Small intestine (tissue), 7 donors: ENCODE data around the gene YAF2. TPM values are rescaled to one million over a fixed set of nuclear protein-coding genes. Genes with fewer than 3 reads are reported as not detected.

Experiments
- DNase-seq, 2 donors: peaks; one replicate each; pipeline versions ENCODE4 v3.0.0 to v3.0.0-alpha.2; 2013
- FAIRE-seq: peaks from 2 replicates; lab custom pipeline; 2012; peaks lifted over from hg19 to GRCh38; lab: Jason Lieb, UNC
- H3K27ac ChIP-seq, 3 donors: one replicate each; pipeline ENCODE4 v1.5.1; 2013; ENCODE audit warnings: low read length in 2 of 3, mild to moderate bottlenecking in 2 of 3, control low read depth in 1 of 3, inconsistent platforms in 1 of 3, low read depth in 1 of 3, moderate library complexity in 1 of 3
- H3K27me3 ChIP-seq, 3 donors: one replicate each; pipeline ENCODE4 v1.6.1; 2013; ENCODE audit warnings: low read length in 3 of 3, inconsistent platforms in 1 of 3; ENCODE audit not compliant: control insufficient read depth in 3 of 3, insufficient read depth in 3 of 3
- H3K36me3 ChIP-seq, 3 donors: one replicate each; pipeline ENCODE4 v1.6.1; 2013; ENCODE audit warnings: low read length in 3 of 3, inconsistent platforms in 1 of 3, low read depth in 1 of 3, mild to moderate bottlenecking in 1 of 3, moderate library complexity in 1 of 3; ENCODE audit not compliant: control insufficient read depth in 3 of 3, insufficient read depth in 2 of 3
- H3K4me1 ChIP-seq, 3 donors: one replicate each; pipeline ENCODE4 v1.6.1; 2013; ENCODE audit warnings: low read length in 2 of 3, inconsistent platforms in 1 of 3, low read depth in 1 of 3, mild to moderate bottlenecking in 1 of 3, moderate library complexity in 1 of 3; ENCODE audit not compliant: control insufficient read depth in 3 of 3, insufficient read depth in 2 of 3
- H3K4me3 ChIP-seq, 3 donors: one replicate each; pipeline ENCODE4 v1.5.1; 2013; ENCODE audit warnings: low read length in 3 of 3, control low read depth in 1 of 3, inconsistent platforms in 1 of 3, low read depth in 1 of 3, mild to moderate bottlenecking in 1 of 3, moderate library complexity in 1 of 3
- H3K9me3 ChIP-seq, 2 donors: one replicate each; pipeline ENCODE4 v1.6.1; 2013; ENCODE audit warnings: low read depth in 1 of 2, low read length in 1 of 2; ENCODE audit not compliant: control insufficient read depth in 2 of 2, insufficient read depth in 1 of 2
- WGBS, 3 donors: extraction: QIAGEN DNeasy Blood & Tissue Kit; methylation state at CpG; one replicate each; pipeline ENCODE4 v1.1.7; 2013; 5-methylcytosine and 5-hydroxymethylcytosine counted together
- polyA plus RNA-seq, 4 donors: library from polyadenylated mRNA; stranded (reverse) in 3 of 4; unstranded in 1 of 4; fragments of 200-250 nt in 3 of 4; fragments of 120-200 nt in 1 of 4; gene quantifications; one replicate each; pipeline versions ENCODE4 v1.2.1 to v1.2.3, GENCODE V29; 2013
- donor health status: healthy with polysubstance abuse.
- donor health status: control.
- donor health status: control.
- donor health status: Bipolar disorder and iron deficiency.
- donor health status: healthy.

The YAF2 gene
- polyA plus RNA-seq, 4 donors = 8.9 to 96.2 (median 24.8) TPM

DNA sequence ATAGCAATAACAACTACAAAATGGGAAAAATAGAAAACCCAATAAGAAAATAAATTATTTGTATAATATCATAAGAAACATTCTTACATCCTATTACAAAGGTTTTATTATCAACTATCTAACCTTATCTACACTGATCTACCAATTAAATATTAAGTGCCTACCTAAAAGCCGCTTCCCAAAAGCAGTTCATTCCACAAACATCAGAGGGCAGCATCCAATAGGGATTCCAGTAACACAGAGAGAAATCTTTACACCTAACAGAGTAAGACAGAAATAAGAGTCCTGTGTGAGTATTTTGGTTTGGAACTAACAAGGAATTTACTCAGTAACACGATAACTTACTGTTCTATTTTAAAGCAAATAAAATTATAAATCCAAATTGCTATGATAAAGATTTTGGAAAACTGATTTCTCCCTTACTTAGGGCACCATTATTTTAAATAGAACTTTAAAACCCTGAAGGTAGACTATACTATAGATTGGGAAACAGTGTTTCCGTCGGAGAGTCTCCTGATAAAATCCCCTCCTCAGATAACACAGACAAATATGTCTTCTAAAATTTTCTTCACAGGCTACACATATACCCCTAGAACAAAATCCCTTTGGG, 108.3 kb downstream of the YAF2 start:
- Histone ChIP-seq H3K27me3 (no peaks in the 10 kb centered on the region), H3K4me1 (peaks cover 0 to 2% (median 0%) of the 10 kb centered on the region in 3 donors), H3K4me3 (no peak overlapping the region), H3K9me3 (peaks cover 0 to 3% of the 10 kb centered on the region in 2 donors), H3K27ac (no peak overlapping the region), H3K36me3 (no peaks in the 10 kb centered on the region)
- FAIRE-seq (peak; percentile 39), DNase-seq (peak; percentile 59 to 69)
- 35 to 46% (median 42%) methylated on average over 4 of the region's 4 CpGs for WGBS, 3 donors

GRCh38 chr12:42128888-42129287, 109.2 kb downstream of the YAF2 start:
- 32 to 75% (median 55%) methylated on average over 6 of the region's 6 CpGs for WGBS, 3 donors
- FAIRE-seq (no peak), DNase-seq (peak in 1 of 2 donors; percentile 55)
- Histone ChIP-seq H3K27ac (no peak overlapping the region), H3K36me3 (no peaks in the 10 kb centered on the region), H3K4me3 (no peak overlapping the region), H3K27me3 (no peaks in the 10 kb centered on the region), H3K4me1 (peaks cover 0 to 2% (median 0%) of the 10 kb centered on the region in 3 donors), H3K9me3 (peaks cover 0 to 3% of the 10 kb centered on the region in 2 donors)

GRCh38 chr12:42128327-42128726, 109.7 kb downstream of the YAF2 start:
- Histone ChIP-seq H3K27me3 (no peaks in the 10 kb centered on the region), H3K4me1 (peaks cover 0 to 2% (median 0%) of the 10 kb centered on the region in 3 donors), H3K36me3 (no peaks in the 10 kb centered on the region), H3K27ac (no peak overlapping the region), H3K4me3 (no peak overlapping the region), H3K9me3 (peaks cover 0 to 3% of the 10 kb centered on the region in 2 donors)
- no peak for FAIRE-seq
- DNase-seq = peak in 1 of 2 donors; percentile 11
- WGBS, 3 donors = 77 to 86% (median 84%) methylated on average over 3 of the region's 3 CpGs

DNA sequence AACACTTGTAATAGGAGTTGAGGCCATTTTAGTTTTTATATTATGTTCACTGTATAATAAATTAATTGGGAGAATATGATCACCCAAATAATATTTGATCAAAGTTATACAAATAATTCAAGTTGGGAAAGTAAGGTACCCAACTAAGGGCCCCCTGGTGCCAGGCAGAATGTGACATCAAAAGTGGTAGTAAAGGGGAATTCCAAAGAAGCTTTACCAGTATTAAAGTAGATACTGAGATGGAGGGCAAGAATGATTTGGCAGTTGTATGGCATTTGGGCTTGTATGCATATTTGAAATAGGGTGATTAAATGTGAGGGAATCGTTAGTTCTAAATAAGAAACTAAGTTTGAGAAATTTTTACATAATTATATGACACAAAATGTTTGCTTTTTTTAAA, 111.1 kb downstream of the YAF2 start:
- FAIRE-seq = no peak
- no peak for DNase-seq
- H3K4me3 ChIP-seq = no peak overlapping the region
- no peaks in the 10 kb centered on the region for H3K36me3 ChIP-seq
- H3K27me3 ChIP-seq = no peaks in the 10 kb centered on the region
- no peak overlapping the region for H3K27ac ChIP-seq
- H3K4me1 ChIP-seq = peaks cover 0 to 2% (median 0%) of the 10 kb centered on the region in 3 donors
- WGBS, 3 donors = 84 to 86% (median 84%) methylated on average over 1 of the region's 1 CpG
- H3K9me3 ChIP-seq = peaks cover 0 to 3% of the 10 kb centered on the region in 2 donors

DNA sequence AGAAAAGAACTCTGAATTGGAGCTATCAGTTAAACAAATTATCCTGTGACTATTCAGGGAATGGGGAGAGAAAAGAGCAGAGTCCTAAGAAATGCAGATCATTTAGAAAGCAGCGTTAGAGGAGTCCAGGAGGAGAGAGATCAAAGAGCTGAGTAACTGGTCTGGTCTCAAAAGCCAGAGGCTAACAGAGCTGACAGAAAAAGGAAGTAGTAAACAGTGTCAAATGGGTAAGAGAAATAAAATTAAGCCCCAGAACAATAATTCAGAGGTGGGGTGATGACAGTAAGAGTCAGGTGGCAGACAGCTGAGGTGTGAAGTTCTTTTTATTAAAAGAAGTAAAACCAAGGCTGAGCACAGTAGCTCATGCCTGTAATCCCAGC, 112.7 kb downstream of the YAF2 start:
- Histone ChIP-seq H3K27ac (no peak overlapping the region), H3K4me3 (no peak overlapping the region), H3K36me3 (peaks cover 0 to 2% (median 0%) of the 10 kb centered on the region in 3 donors), H3K27me3 (no peaks in the 10 kb centered on the region), H3K9me3 (peaks cover 0 to 3% of the 10 kb centered on the region in 2 donors), H3K4me1 (no peaks in the 10 kb centered on the region)
- FAIRE-seq (no peak), DNase-seq (peak in 1 of 2 donors; percentile 11)
- 12 to 46% (median 24%) methylated on average over 1 of the region's 1 CpG for WGBS, 3 donors

DNA sequence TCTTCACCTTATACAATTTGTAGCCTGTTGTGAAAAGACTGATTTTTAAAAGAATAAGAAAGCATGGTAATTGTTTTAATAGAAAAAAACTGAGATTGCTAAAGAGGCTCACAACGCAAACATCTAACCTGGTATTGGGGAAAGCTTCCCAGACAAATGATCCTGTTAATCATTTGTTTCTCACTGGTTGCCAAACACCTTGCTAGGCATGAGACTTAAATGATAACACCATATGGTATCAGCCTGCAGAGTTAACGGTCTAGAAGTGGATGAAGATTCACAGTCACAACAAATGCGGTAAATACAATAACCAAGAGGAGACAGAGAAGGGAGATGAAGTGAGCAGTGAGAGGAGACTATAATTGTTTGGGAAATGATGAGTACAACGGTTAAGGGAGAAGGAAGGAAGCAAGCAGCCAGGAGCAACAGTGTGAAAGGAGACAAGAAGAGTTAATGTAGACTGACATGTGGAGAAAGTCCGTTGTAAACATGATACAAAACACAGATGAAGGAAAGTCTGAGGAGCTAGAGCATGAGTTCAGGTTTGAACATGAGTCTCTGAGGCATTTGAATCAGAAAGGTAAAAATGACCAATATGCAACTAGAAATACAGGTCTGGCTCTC, 113.2 kb downstream of the YAF2 start:
- WGBS, 3 donors = 23 to 44% (median 39%) methylated on average over 5 of the region's 5 CpGs
- Histone ChIP-seq H3K36me3 (peaks cover 0 to 2% (median 0%) of the 10 kb centered on the region in 3 donors), H3K4me3 (no peak overlapping the region), H3K4me1 (no peaks in the 10 kb centered on the region), H3K9me3 (peaks cover 0 to 3% of the 10 kb centered on the region in 2 donors), H3K27me3 (no peaks in the 10 kb centered on the region), H3K27ac (no peak overlapping the region)
- DNase-seq (peak; percentile 6 to 43), FAIRE-seq (no peak)

DNA sequence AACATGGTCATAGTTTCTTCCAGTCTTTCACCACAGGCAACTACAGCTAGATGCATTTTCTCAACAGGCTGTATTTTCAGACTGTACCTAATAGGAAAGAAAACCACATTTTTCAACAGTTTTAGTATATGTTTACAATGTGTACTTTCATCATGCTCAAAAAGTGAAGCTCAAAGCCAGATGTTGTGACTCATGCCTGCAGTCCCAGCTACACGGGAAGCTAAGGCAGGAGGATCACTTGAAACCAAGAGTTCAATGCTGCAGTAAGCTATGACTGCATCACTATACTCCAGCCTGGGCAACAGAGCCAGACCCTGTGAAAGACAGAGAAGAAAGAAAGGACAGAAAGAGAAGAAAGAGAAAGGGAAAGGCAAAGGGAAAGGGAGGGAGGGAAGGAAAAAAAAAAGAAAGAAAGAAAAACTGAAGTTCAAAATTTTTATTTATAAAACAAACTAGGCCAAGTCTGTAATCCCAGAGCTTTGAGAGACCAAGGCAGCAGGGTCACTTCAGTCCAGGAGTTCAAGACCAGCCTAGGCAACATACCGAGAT, 118.9 kb downstream of the YAF2 start:
- 66 to 79% (median 76%) methylated on average over 2 of the region's 2 CpGs for WGBS, 3 donors

GRCh38 chr12:42118136-42118879, 119.7 kb downstream of the YAF2 start:
- FAIRE-seq (no peak), DNase-seq (no peak)
- H3K27me3 ChIP-seq = no peaks in the 10 kb centered on the region
- H3K9me3 ChIP-seq = no peaks in the 10 kb centered on the region
- no peak overlapping the region for H3K4me3 ChIP-seq
- no peaks in the 10 kb centered on the region for H3K4me1 ChIP-seq
- 74 to 85% (median 79%) methylated on average over 5 of the region's 5 CpGs for WGBS, 3 donors
- peaks cover 0 to 3% (median 2%) of the 10 kb centered on the region in 3 donors for H3K36me3 ChIP-seq
- no peak overlapping the region for H3K27ac ChIP-seq

More for the DNA sequence above, 118.9 kb downstream of the YAF2 start:
- Histone ChIP-seq H3K9me3 (no peaks in the 10 kb centered on the region), H3K4me1 (no peaks in the 10 kb centered on the region), H3K27me3 (no peaks in the 10 kb centered on the region), H3K4me3 (no peak overlapping the region), H3K27ac (no peak overlapping the region), H3K36me3 (peaks cover 0 to 3% (median 2%) of the 10 kb centered on the region in 3 donors)
- FAIRE-seq (no peak), DNase-seq (no peak)
